Measurements from ENCODE around the gene ARHGEF40. TPM values are rescaled to one million over a fixed set of nuclear protein-coding genes. Genes with fewer than 3 reads are reported as not detected.

The ARHGEF40 gene
- total and polyA plus RNA-seq, 2 donors (not counting 1 experiment from before 2014, with no cell fraction given) = 1.0 to 1.7 TPM

GRCh38 chr14:21084396-21084795 lies 14.3 kb downstream of the ARHGEF40 start:
- no peaks in the 10 kb centered on the region for H3K27me3 ChIP-seq (replicated peaks in 1 of 4; ENCODE audit: control extremely low read depth in 1 of 4, control insufficient read depth in 3 of 4, insufficient read depth in 4 of 4, low read length in 3 of 4)
- no peaks in the 10 kb centered on the region for H4K20me1 ChIP-seq (ENCODE audit: control insufficient read depth, insufficient read depth, low read length, poor library complexity, severe bottlenecking)
- H3K9me3 ChIP-seq (ENCODE audit: control extremely low read depth in 1 of 3, control insufficient read depth in 2 of 3, insufficient read depth in 1 of 3, low read length in 2 of 3) = peaks cover 0 to 3% (median 0%) of the 10 kb centered on the region in 3 donors
- TF ChIP-seq EZH2 (IDR thresholded peaks at IDR 0.05; ENCODE audit: borderline replicate concordance, insufficient read depth, low read depth, low read length, poor library complexity, severe bottlenecking) (no peak), CTCF (IDR thresholded peaks at IDR 0.05) (no peak)
- ChIA-PET POLR2A (no interaction called here), CTCF (interaction anchor here (1.0 to 7.8 kb wide), 4 partner anchors 9 to 18 kb away, joined by 3 to 73 read pairs (median 5); partner anchors contain the start of gene ARHGEF40)
- H3K9ac ChIP-seq (ENCODE audit: low read length) = no peak overlapping the region
- DNase-seq (no peak), ATAC-seq (ENCODE audit: low read depth) (no peak)
- no peak overlapping the region for H3K4me2 ChIP-seq (replicated peaks; ENCODE audit: low read depth, low read length, poor library complexity, severe bottlenecking)
- Mint-ChIP-seq H3K27me3 (peaks cover 5% of the 10 kb centered on the region), H3K27ac (no peak overlapping the region), H3K4me1 (peaks cover 13% of the 10 kb centered on the region), H3K4me3 (no peak overlapping the region), H3K9me3 (ENCODE audit: insufficient read depth) (no peaks in the 10 kb centered on the region)
- H2AFZ ChIP-seq (ENCODE audit: insufficient read depth, low read depth, low read length, poor library complexity, severe bottlenecking) = no peak overlapping the region
- H3K27ac ChIP-seq (ENCODE audit: low read length in 2 of 2) = no peak overlapping the region
- no peaks in the 10 kb centered on the region for H3K36me3 ChIP-seq (replicated peaks in 1 of 2; ENCODE audit: control extremely low read depth in 1 of 2, control insufficient read depth in 1 of 2, extremely low read depth in 1 of 2, insufficient read depth in 2 of 2, low read length in 1 of 2)
- intact Hi-C loops (cut with micrococcal nuclease) = no loop called here
- no peaks in the 10 kb centered on the region for H3K79me2 ChIP-seq (ENCODE audit: control insufficient read depth, insufficient read depth, low read length)
- peaks cover 11 to 14% of the 10 kb centered on the region in 2 donors for H3K4me1 ChIP-seq (ENCODE audit: control insufficient read depth in 2 of 2, insufficient read depth in 2 of 2, low read length in 2 of 2)
- WGBS (ENCODE audit: insufficient coverage) = 78% methylated on average over 2 of the region's 2 CpGs
- H3K4me3 ChIP-seq (ENCODE audit: control extremely low read depth in 1 of 5, extremely low read depth in 1 of 5, insufficient read depth in 1 of 5, low read depth in 2 of 5, low read length in 4 of 5) = no peak overlapping the region

- POLR2A ChIA-PET = no interaction called here
- TF ChIP-seq CTCF (IDR thresholded peaks at IDR 0.05) = no peak
- TF ChIP-seq EZH2 (IDR thresholded peaks at IDR 0.05; ENCODE audit: borderline replicate concordance, insufficient read depth, low read depth, low read length, poor library complexity, severe bottlenecking) = no peak
- no peak overlapping the region for H3K27ac ChIP-seq (ENCODE audit: low read length in 2 of 2)
- H3K36me3 ChIP-seq (replicated peaks in 1 of 2; ENCODE audit: control extremely low read depth in 1 of 2, control insufficient read depth in 1 of 2, extremely low read depth in 1 of 2, insufficient read depth in 2 of 2, low read length in 1 of 2) = no peaks in the 10 kb centered on the region
- H3K4me2 ChIP-seq (replicated peaks; ENCODE audit: low read depth, low read length, poor library complexity, severe bottlenecking) = no peak overlapping the region
- H4K20me1 ChIP-seq (ENCODE audit: control insufficient read depth, insufficient read depth, low read length, poor library complexity, severe bottlenecking) = no peaks in the 10 kb centered on the region
- Mint-ChIP-seq H3K27me3 (peaks cover 4% of the 10 kb centered on the region), H3K4me3 (no peak overlapping the region), H3K4me1 (peaks cover 13% of the 10 kb centered on the region), H3K27ac (no peak overlapping the region), H3K9me3 (ENCODE audit: insufficient read depth) (no peaks in the 10 kb centered on the region)
- H3K4me3 ChIP-seq (ENCODE audit: control extremely low read depth in 1 of 5, extremely low read depth in 1 of 5, insufficient read depth in 1 of 5, low read depth in 2 of 5, low read length in 4 of 5) = no peak overlapping the region
- no peak for ATAC-seq (ENCODE audit: low read depth)
- intact Hi-C loops (cut with micrococcal nuclease) = no loop called here
- CTCF ChIA-PET = interaction anchor here (0.8 to 7.8 kb wide), 3 partner anchors 15 to 71 kb away, joined by 3 to 73 read pairs (median 5); partner anchors contain the start of gene ARHGEF40
- H3K79me2 ChIP-seq (ENCODE audit: control insufficient read depth, insufficient read depth, low read length) = no peaks in the 10 kb centered on the region
- no peaks in the 10 kb centered on the region for H3K27me3 ChIP-seq (replicated peaks in 1 of 4; ENCODE audit: control extremely low read depth in 1 of 4, control insufficient read depth in 3 of 4, insufficient read depth in 4 of 4, low read length in 3 of 4)
- WGBS (ENCODE audit: insufficient coverage) = 94% methylated on average over 15 of the region's 17 CpGs
- H3K9ac ChIP-seq (ENCODE audit: low read length) = no peak overlapping the region
- no peak for DNase-seq
- peaks cover 0 to 5% (median 0%) of the 10 kb centered on the region in 3 donors for H3K9me3 ChIP-seq (ENCODE audit: control extremely low read depth in 1 of 3, control insufficient read depth in 2 of 3, insufficient read depth in 1 of 3, low read length in 2 of 3)
- peaks cover 11 to 14% of the 10 kb centered on the region in 2 donors for H3K4me1 ChIP-seq (ENCODE audit: control insufficient read depth in 2 of 2, insufficient read depth in 2 of 2, low read length in 2 of 2)
- no peak overlapping the region for H2AFZ ChIP-seq (ENCODE audit: insufficient read depth, low read depth, low read length, poor library complexity, severe bottlenecking)
These were observed 15.1 kb downstream of the ARHGEF40 start for GRCh38 chr14:21084998-21085853.

Data from B cell (primary cell).